ENCODE results near the gene C5AR1. TPM values are rescaled to one million over a fixed set of nuclear protein-coding genes. Genes with fewer than 3 reads are reported as not detected.

The C5AR1 gene
- total RNA-seq, 1 donor from 2014 or later = 0.98 TPM

- Mint-ChIP-seq H3K9me3 (no peaks in the 10 kb centered on the region), H3K27ac (no peak overlapping the region), H3K4me3 (no peak overlapping the region), H3K4me1 (peaks cover 8% of the 10 kb centered on the region), H3K27me3 (ENCODE audit: low read depth) (peaks cover 2% of the 10 kb centered on the region), H3K36me3 (no peaks in the 10 kb centered on the region)
- TF ChIP-seq CTCF (IDR thresholded peaks at IDR 0.05; ENCODE audit: unreplicated experiment) = no peak
- no peak for DNase-seq (ENCODE audit: low spot score in 2 of 2, unreplicated experiment in 2 of 2)
Observed at GRCh38 chr19:47312366-47313006, 2.8 kb downstream of the C5AR1 start.

DNA sequence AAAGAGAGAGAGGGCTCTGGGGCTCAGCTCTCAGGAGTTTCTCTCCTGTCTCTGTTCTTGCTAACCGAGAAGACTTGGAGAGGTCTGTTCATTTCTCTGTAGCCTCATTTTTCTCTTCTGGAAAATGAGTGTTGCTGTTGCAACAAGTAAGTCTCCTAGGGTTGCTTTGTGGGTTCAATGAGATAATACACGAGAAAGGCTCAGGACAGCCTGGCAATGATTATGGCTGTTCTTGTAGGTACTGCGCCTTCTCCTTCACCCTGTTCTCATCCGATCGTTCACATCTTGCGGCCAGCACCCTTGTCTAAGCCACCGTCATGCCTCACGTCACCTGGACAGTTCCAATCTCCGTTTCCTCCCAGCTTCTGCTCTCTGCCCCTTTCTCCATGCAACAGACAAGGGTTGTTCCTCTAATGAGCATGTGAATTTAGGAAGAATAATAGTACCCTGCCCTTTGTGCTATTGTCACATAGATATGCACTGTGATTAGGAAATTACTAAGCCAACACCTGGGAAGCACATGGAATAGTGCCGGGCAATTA, 4.2 kb downstream of the C5AR1 start:
- Mint-ChIP-seq H3K36me3 (no peaks in the 10 kb centered on the region), H3K27me3 (ENCODE audit: low read depth) (peaks cover 2% of the 10 kb centered on the region), H3K9me3 (no peaks in the 10 kb centered on the region), H3K27ac (no peak overlapping the region), H3K4me3 (no peak overlapping the region), H3K4me1 (peaks cover 8% of the 10 kb centered on the region)
- no peak for TF ChIP-seq CTCF (IDR thresholded peaks at IDR 0.05; ENCODE audit: unreplicated experiment)
- no peak for DNase-seq (ENCODE audit: low spot score in 2 of 2, unreplicated experiment in 2 of 2)

DNA sequence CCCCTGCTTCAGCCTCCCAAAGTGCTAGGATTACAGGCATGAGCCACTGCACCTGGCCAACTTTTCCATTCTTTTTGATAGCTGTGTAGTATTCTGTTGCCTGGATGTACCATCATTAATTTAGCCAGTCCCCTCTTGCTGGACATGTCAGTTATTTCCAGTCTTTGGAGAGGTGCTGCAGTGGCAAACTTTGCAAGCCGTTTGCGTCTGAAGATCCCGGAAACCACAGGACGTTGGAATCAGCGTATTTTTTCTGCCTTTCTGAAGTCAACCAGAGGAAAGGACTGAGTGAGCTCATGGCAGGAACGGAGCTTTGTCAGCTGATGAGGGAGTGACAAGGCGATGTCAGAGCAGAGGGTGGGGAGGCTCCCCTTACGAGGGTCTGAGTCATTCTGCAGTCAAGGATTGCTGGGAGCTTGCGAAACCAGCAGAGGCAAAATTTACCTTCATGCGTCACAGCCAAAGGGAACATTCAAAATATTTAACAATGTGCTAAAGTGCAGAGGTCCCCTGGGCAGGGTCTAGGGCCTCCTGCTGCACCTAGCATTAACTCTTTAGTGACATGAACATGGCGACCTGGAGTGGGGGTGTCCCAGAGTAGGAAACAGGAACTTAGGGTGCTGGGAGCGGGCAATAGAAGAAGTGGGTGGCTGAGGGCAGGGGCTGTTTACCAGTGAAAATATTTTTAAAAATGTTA, 5.6 kb downstream of the C5AR1 start:
- TF ChIP-seq CTCF (IDR thresholded peaks at IDR 0.05; ENCODE audit: unreplicated experiment) = no peak
- Mint-ChIP-seq H3K9me3 (no peaks in the 10 kb centered on the region), H3K36me3 (no peaks in the 10 kb centered on the region), H3K27me3 (ENCODE audit: low read depth) (peaks cover 3% of the 10 kb centered on the region), H3K4me1 (peaks cover 8% of the 10 kb centered on the region), H3K27ac (no peak overlapping the region), H3K4me3 (no peak overlapping the region)
- DNase-seq (ENCODE audit: low spot score in 2 of 2, unreplicated experiment in 2 of 2) = no peak

DNA sequence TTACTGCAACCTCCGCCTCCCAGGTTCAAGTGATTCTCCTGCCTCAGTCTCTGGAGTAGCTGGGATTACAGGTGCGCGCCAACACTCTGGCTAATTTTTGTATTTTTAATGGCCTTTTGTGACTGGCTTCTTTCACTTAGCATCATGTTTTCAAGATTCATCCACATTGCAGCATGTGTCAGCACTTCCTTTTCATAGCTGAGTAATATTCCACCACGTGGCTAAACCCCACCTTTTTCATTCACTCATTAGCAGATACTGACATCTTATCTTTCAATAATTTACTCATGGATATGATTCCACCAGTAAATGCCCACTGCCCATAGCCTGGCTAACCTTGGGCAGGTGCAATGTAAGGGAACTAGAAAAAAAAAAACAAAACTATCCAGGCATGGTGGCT, 6.9 kb downstream of the C5AR1 start:
- Mint-ChIP-seq H3K9me3 (no peaks in the 10 kb centered on the region), H3K27ac (no peak overlapping the region)

More for the DNA sequence above, 6.9 kb downstream of the C5AR1 start:
- H3K4me1 Mint-ChIP-seq = no peaks in the 10 kb centered on the region
- peaks cover 7% of the 10 kb centered on the region for H3K27me3 Mint-ChIP-seq (ENCODE audit: low read depth)
- no peak for TF ChIP-seq CTCF (IDR thresholded peaks at IDR 0.05; ENCODE audit: unreplicated experiment)
- no peaks in the 10 kb centered on the region for H3K36me3 Mint-ChIP-seq
- DNase-seq (ENCODE audit: low spot score in 2 of 2, unreplicated experiment in 2 of 2) = no peak
- H3K4me3 Mint-ChIP-seq = no peak overlapping the region

Data from mesothelial cell of epicardium (in vitro differentiated cells).